Choroid plexus epithelial cell (primary cell): Measurements from ENCODE around the gene JMJD1C.
A peak's percentile ranks its signal among the peaks of the same experiment; 100 is the strongest.
"Not testable (repeated sequence)": the region's sequence is repeated elsewhere in the genome, so short reads cannot be mapped to it uniquely, and the experiment has no call there.

ENCODE experiments used
- DNase-seq: peaks from one replicate; pipeline ENCODE4 v3.0.0-alpha.2; 2010; ENCODE audit warnings: low read depth
- H3K4me3 ChIP-seq: 2 replicates; pipeline ENCODE4 v1.5.1; 2011; ENCODE audit warnings: low read depth, mild to moderate bottlenecking, control low read depth, low read length, moderate library complexity
- CTCF ChIP-seq: conservative IDR thresholded peaks from 2 replicates; pipeline ENCODE4 v1.5.1; 2011; ENCODE audit warnings: low read depth, mild to moderate bottlenecking, control low read depth, inconsistent platforms, low read length, moderate library complexity

JMJD1C gene

DNA sequence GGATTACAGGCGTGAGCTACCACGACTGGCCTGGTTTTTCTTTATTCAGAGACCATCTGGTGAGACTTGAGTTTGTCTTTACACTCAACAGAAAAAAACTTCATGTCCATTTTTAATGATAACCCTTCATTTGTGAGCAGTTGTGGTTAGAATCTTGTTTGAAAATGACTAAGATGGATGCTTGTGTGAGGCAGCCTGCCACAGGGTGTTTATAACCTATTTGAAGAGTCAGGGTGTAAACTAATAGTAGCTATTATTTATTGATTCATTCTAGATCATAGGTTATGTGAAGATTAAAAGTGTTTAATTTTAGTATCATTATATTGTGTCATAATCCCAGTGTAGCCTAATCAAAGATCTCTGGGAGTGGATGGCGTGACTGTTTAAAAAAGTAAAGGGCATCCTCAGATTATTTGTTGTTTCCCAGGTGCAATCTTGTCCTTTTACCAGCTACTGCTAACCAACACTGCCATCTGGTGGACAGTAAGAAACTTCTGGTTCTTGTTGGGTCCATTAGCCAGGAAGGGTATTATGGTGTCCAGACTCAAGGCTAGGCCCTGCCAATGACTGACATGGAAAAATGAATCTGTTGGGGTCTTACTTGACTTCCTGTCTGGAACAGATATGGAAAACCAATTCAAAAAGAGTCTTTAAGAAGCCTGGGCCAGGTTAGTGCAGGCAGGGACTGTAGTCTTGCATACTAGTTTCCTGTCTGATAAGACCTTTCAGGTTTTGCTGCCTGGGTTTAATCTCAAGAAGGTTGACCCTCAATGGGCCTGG, 307.7 kb downstream of the JMJD1C start:
- H3K4me3 ChIP-seq = no peak overlapping the region
- DNase-seq = peak; percentile 96
- peak; percentile 80 for TF ChIP-seq CTCF

DNA sequence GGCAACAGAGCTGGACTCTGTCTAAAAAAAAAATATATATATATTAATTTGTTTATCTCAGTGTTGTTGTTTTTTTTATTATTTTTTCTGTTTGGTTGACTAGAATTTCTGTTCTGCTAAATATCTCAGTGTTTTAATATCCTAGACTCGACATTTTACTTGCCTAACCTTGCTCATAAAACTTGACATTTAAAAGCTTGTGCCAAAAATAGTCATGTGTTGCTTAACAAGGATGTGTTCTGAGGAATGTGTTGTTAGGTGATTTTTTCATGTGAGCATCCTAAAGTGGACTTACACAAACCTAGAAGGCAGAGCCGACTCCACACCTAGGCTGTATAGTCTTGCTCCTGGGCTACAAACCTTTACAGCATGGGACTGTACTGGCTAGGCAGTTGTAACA, 309.5 kb downstream of the JMJD1C start:
- peak; percentile 58 for DNase-seq
- H3K4me3 ChIP-seq = no peak overlapping the region
- no peak for TF ChIP-seq CTCF

DNA sequence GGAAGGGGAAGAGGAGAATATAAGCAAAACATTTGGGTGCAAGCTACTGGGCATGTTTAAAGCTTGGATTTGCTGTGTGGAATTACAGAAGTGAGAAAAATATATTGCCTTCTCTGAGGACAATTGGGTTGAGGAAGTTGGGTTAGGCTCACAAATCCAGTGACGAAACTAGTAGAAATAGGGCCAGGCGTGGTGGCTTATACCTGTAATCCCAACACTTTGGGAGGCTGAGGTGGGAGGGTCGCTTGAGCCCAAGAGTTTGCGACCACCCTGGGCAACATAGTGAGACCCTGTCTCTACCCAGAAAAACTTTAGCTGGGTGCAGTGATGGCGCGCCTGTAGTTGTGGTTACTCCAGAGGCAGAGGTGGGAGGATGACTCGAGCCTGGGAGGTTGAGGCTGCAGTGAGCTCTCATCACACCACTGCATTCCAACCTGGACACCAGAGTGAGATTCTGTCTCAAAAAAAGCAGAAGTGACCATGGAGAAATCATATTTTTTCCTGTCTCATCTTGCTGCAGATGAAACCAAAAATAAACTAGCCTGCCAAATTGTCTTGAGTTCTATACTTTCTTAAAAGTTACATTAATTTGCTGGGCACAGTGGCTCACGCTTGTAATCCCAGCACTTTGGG, 310.3 kb downstream of the JMJD1C start:
- H3K4me3 ChIP-seq = no peak overlapping the region
- DNase-seq = no peak
- TF ChIP-seq CTCF = no peak

GRCh38 chr10:63154546-63155387, 311.0 kb downstream of the JMJD1C start:
- DNase-seq = no peak
- no peak for TF ChIP-seq CTCF
- no peak overlapping the region for H3K4me3 ChIP-seq

DNA sequence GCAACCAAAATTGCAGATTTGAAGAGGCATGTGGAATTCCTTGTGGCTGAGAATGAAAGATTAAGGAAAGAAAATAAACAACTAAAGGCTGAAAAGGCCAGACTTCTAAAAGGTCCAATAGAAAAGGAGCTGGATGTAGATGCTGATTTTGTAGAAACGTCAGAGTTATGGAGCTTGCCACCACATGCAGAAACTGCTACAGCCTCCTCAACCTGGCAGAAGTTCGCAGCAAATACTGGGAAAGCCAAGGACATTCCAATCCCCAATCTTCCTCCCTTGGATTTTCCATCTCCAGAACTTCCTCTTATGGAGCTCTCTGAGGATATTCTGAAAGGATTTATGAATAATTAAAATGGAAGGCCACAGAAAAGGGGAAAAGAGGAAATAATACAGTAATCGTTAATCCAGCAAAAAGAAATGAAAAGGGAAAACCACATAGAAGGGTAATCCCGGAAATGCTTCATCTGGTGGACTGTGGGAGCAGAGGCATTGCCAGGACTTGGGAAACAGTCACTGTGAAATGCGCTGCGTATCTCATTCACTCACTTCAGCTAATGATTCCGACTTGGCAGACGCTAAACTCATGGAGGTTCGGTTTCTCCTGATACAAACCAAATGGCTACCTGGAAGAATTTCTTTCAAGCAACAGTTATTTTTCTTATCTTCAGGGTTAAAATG, 311.8 kb downstream of the JMJD1C start:
- DNase-seq, H3K4me3 ChIP-seq: not testable (repeated sequence)

DNA sequence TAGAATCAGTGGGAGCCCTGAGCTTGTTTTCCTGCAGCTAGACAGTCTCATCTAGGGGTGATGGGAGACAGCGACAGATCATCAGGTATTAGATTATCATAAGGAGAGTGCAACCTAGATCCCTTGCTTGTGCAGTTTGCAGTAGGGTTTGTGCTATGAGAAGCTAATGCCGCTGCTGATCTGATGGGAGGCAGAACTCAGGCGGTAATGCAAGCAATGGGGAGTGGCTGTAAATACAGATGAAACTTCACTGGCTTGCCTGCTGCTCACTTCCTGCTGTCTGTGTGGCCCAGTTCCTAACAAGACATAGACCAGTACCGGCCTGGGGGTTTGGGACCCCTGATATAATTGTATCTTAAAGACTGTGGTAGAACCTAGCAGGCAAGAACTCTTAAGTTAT, 315.0 kb downstream of the JMJD1C start:
- no peak overlapping the region for H3K4me3 ChIP-seq
- no peak for DNase-seq
- no peak for TF ChIP-seq CTCF

- TF ChIP-seq CTCF = no peak
- H3K4me3 ChIP-seq = no peak overlapping the region
- no peak for DNase-seq
Observed at GRCh38 chr10:63146503-63146902, 319.3 kb downstream of the JMJD1C start.
